Neural cell (in vitro differentiated cells): ENCODE results near the gene KRTAP4-7. TPM values are rescaled to one million over a fixed set of nuclear protein-coding genes. Genes with fewer than 3 reads are reported as not detected.
"Not testable (repeated sequence)": the region's sequence is repeated elsewhere in the genome, so short reads cannot be mapped to it uniquely, and the experiment has no call there.

Source experiments
- H2AFZ ChIP-seq: fragments of 200-600, 300-800 bp; sonication (generic), shearing (Covaris generic); 2 replicates; pipeline ENCODE4 v1.6.0; 2014; ENCODE audit warnings: low read depth, mild to moderate bottlenecking, antibody characterized with exemption, low read length, moderate library complexity
- H3F3A ChIP-seq: fragments of 200-600 bp; shearing (Covaris generic); 2 replicates; pipeline ENCODE4 v1.6.1; 2016; ENCODE audit warnings: mild to moderate bottlenecking, moderate library complexity, mixed read lengths, antibody characterized with exemption, low read length; ENCODE audit not compliant: insufficient read depth, poor library complexity, severe bottlenecking
- H3K27ac ChIP-seq: fragments of 200-600, 300-800 bp; sonication (generic), shearing (Covaris generic); 2 replicates; pipeline ENCODE4 v1.5.1; 2014; ENCODE audit warnings: mild to moderate bottlenecking, low read length, moderate library complexity
- H3K27me3 ChIP-seq: fragments of 300-800, 200-600 bp; sonication (generic), shearing (Covaris generic); 2 replicates; pipeline ENCODE4 v1.6.0; 2014; ENCODE audit warnings: mild to moderate bottlenecking, low read depth, low read length, moderate library complexity; ENCODE audit not compliant: insufficient read depth
- H3K36me3 ChIP-seq: fragments of 300-800, 200-600 bp; sonication (generic), shearing (Covaris generic); 2 replicates; pipeline ENCODE4 v1.5.1; 2014; ENCODE audit warnings: mild to moderate bottlenecking, antibody characterized with exemption, low read length, moderate library complexity; ENCODE audit not compliant: insufficient read depth
- H3K4me2 ChIP-seq: fragments of 300-800, 200-600 bp; sonication (generic), shearing (Covaris generic); 2 replicates; pipeline ENCODE4 v1.6.0; 2014; ENCODE audit warnings: mild to moderate bottlenecking, low read length
- H3K4me3 ChIP-seq: fragments of 300-800, 200-600 bp; sonication (generic), shearing (Covaris generic); 2 replicates; pipeline ENCODE4 v1.5.1; 2014; ENCODE audit warnings: mild to moderate bottlenecking, low read length, moderate library complexity
- H3K79me2 ChIP-seq: fragments of 200-600 bp; shearing (Covaris generic); replicated peaks from 2 replicates; pipeline ENCODE4 v1.6.0; 2014; ENCODE audit warnings: mild to moderate bottlenecking, low read length, moderate library complexity; ENCODE audit not compliant: insufficient read depth
- H3K9ac ChIP-seq: fragments of 300-800, 200-600 bp; sonication (generic), shearing (Covaris generic); 2 replicates; pipeline ENCODE4 v1.6.1; 2016; ENCODE audit warnings: mild to moderate bottlenecking, low read length, mixed read lengths
- H3K9me2 ChIP-seq: fragments of 200-600 bp; shearing (Covaris generic); 2 replicates; pipeline ENCODE4 v1.6.1; 2016; ENCODE audit warnings: mild to moderate bottlenecking, low read length, mixed read lengths; ENCODE audit not compliant: insufficient read depth
- H3K9me3 ChIP-seq: fragments of 200-600, 300-800 bp; sonication (generic), shearing (Covaris generic); 2 replicates; pipeline ENCODE4 v1.6.1; 2016; ENCODE audit warnings: mild to moderate bottlenecking, mixed run types, low read length, moderate library complexity, mixed read lengths
- H4K20me1 ChIP-seq: fragments of 200-600 bp; shearing (Covaris generic); 2 replicates; pipeline ENCODE4 v1.6.1; 2016; ENCODE audit warnings: mild to moderate bottlenecking, mixed run types; ENCODE audit not compliant: insufficient read depth
- CTCF ChIP-seq: fragments of 450-650 bp; IDR thresholded peaks from 2 replicates; pipeline ENCODE4 v1.5.1; 2014; ENCODE audit warnings: antibody characterized with exemption, mild to moderate bottlenecking, moderate library complexity; ENCODE audit not compliant: poor library complexity, severe bottlenecking
- EP300 ChIP-seq: fragments of 450-650 bp; conservative IDR thresholded peaks from 2 replicates; pipeline ENCODE4 v1.6.1; 2014; ENCODE audit warnings: antibody characterized with exemption, mild to moderate bottlenecking, moderate library complexity; ENCODE audit not compliant: poor library complexity, severe bottlenecking
- EZH2 ChIP-seq: fragments of 200-600, 300-800 bp; shearing (Covaris generic), sonication (generic); IDR thresholded peaks from 2 replicates; pipeline ENCODE4 v1.6.1; 2014; ENCODE audit warnings: antibody characterized with exemption, low read length, borderline replicate concordance, mild to moderate bottlenecking; ENCODE audit not compliant: insufficient read depth, poor library complexity, severe bottlenecking
- MXI1 ChIP-seq: fragments of 450-650 bp; conservative IDR thresholded peaks from 2 replicates; pipeline ENCODE4 v1.6.1; 2014; ENCODE audit warnings: antibody characterized with exemption, mild to moderate bottlenecking; ENCODE audit not compliant: poor library complexity, severe bottlenecking
- POLR2AphosphoS5 ChIP-seq: IDR thresholded peaks from 2 replicates; pipeline ENCODE4 v1.6.1; 2012
- RAD21 ChIP-seq: fragments of 450-650 bp; conservative IDR thresholded peaks from 2 replicates; pipeline ENCODE4 v1.6.1; 2014; ENCODE audit warnings: antibody characterized with exemption, mild to moderate bottlenecking, moderate library complexity
- SMC3 ChIP-seq: fragments of 450-650 bp; conservative IDR thresholded peaks from 2 replicates; pipeline ENCODE4 v1.6.1; 2014; ENCODE audit warnings: antibody characterized with exemption, mild to moderate bottlenecking, moderate library complexity; ENCODE audit not compliant: poor library complexity
- TAF1 ChIP-seq: IDR thresholded peaks from 2 replicates; pipeline ENCODE4 v1.6.1; 2012; ENCODE audit warnings: low read depth
- polyA plus RNA-seq: library from polyadenylated mRNA; depleted of rRNA; stranded (reverse); fragments of >200 nt; gene quantifications from 2 replicates; pipeline ENCODE4 v1.2.3, GENCODE V29; 2014
- TF ChIP-seq, protein P1 (sequence below): IDR thresholded peaks from 2 replicates; pipeline ENCODE4 v1.6.1; 2012; ENCODE audit warnings: borderline replicate concordance

Gene KRTAP4-7
- polyA plus RNA-seq, 1 donor from 2014 or later: not detected

DNA sequence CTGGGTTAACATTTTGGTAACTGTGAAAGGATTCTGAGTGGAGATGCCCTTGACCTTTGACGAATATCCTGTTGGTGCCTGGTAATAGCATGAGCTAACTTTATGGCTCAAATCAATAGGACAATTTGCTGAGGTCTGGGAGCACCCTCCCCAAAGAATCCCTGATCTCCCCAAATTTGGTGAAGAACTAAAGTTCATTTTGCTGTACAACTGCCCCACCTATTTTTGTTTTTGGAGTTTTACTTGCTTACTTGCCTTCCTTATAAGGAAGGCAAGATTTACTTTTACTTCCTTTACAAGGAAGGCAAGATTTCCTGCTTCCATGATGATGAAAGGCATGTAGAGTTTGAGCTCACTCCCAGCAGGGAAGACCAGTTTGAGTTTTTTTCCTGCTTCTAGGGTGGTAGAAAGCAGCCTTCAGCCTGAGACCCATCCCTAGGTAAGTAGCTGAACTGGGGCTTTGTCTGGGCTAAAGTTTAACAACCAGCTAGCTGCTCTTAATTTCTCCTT lies 24.0 kb downstream of the KRTAP4-7 start:
- TF ChIP-seq RAD21: no peak
- no peak for TF ChIP-seq EZH2
- no peak for TF ChIP-seq CTCF
- TF ChIP-seq MXI1: no peak
- no peak for TF ChIP-seq SMC3
- TF ChIP-seq TAF1: no peak
- TF ChIP-seq POLR2AphosphoS5: no peak
- TF ChIP-seq, protein P1, sequence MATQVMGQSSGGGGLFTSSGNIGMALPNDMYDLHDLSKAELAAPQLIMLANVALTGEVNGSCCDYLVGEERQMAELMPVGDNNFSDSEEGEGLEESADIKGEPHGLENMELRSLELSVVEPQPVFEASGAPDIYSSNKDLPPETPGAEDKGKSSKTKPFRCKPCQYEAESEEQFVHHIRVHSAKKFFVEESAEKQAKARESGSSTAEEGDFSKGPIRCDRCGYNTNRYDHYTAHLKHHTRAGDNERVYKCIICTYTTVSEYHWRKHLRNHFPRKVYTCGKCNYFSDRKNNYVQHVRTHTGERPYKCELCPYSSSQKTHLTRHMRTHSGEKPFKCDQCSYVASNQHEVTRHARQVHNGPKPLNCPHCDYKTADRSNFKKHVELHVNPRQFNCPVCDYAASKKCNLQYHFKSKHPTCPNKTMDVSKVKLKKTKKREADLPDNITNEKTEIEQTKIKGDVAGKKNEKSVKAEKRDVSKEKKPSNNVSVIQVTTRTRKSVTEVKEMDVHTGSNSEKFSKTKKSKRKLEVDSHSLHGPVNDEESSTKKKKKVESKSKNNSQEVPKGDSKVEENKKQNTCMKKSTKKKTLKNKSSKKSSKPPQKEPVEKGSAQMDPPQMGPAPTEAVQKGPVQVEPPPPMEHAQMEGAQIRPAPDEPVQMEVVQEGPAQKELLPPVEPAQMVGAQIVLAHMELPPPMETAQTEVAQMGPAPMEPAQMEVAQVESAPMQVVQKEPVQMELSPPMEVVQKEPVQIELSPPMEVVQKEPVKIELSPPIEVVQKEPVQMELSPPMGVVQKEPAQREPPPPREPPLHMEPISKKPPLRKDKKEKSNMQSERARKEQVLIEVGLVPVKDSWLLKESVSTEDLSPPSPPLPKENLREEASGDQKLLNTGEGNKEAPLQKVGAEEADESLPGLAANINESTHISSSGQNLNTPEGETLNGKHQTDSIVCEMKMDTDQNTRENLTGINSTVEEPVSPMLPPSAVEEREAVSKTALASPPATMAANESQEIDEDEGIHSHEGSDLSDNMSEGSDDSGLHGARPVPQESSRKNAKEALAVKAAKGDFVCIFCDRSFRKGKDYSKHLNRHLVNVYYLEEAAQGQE: no peak
- TF ChIP-seq EP300: no peak
- H3K27ac ChIP-seq: no peak overlapping the region
- H3K4me3 ChIP-seq: no peak overlapping the region
- no peaks in the 10 kb centered on the region for H4K20me1 ChIP-seq
- H3K9me3 ChIP-seq: no peaks in the 10 kb centered on the region
- no peaks in the 10 kb centered on the region for H3K36me3 ChIP-seq
- no peaks in the 10 kb centered on the region for H3K79me2 ChIP-seq
- H3K9me2 ChIP-seq: no peaks in the 10 kb centered on the region
- H3K4me2 ChIP-seq: no peak overlapping the region
- H3F3A ChIP-seq: no peaks in the 10 kb centered on the region
- H3K9ac ChIP-seq: no peak overlapping the region
- no peak overlapping the region for H2AFZ ChIP-seq
- H3K27me3 ChIP-seq: no peaks in the 10 kb centered on the region

- H3K36me3 ChIP-seq, H3K27me3 ChIP-seq, H3K79me2 ChIP-seq, H3K4me2 ChIP-seq, H3K9me3 ChIP-seq, H3K9me2 ChIP-seq, H3K27ac ChIP-seq, H3K9ac ChIP-seq, H4K20me1 ChIP-seq, H2AFZ ChIP-seq, H3K4me3 ChIP-seq, H3F3A ChIP-seq: not testable (repeated sequence)
Observed at GRCh38 chr17:41108728-41109386, 24.9 kb downstream of the KRTAP4-7 start.
